Measurements from ENCODE around the gene DTX3L.

The DTX3L gene

DNA sequence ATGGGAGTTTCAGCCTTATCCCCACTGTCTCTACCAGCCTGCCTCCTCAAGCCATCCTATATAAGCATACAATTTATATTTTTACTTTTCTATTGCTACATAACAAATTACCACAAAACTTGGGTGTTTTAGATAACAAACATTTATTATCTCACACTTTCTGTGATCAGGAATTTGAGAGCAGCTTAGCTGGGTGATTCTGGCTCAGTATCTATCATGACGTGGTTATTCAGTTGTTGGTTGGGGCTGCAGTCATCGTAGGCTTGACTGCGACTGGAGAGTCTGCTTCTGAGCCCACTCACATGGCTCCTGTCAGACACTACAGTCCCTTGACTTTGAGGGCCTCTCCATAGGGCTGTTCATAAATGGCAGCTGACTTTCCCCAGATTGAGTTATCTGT, 34.0 kb downstream of the DTX3L start:
- no peak overlapping the region for H3K4me3 ChIP-seq (ENCODE audit: control insufficient read depth in 1 of 7, extremely low read depth in 1 of 7, insufficient read depth in 4 of 7, low read depth in 2 of 7, low read length in 6 of 7)
- H3K4me1 ChIP-seq (ENCODE audit: control extremely low read depth in 1 of 4, control insufficient read depth in 4 of 4, insufficient read depth in 4 of 4, low read length in 3 of 4): peaks cover 0 to 2% (median 0%) of the 10 kb centered on the region in 4 experiments
- DNase-seq: no peak
- ChIA-PET CTCF (interaction anchor here (0.9 kb wide), 1 partner anchor 11 kb away, joined by 3 read pairs; no protein-coding TSS in a partner anchor), POLR2A (no interaction called here)
- H3K36me3 ChIP-seq (ENCODE audit: control insufficient read depth in 4 of 4, insufficient read depth in 4 of 4, low read length in 3 of 4): no peaks in the 10 kb centered on the region
- H3K27ac ChIP-seq (ENCODE audit: insufficient read depth in 1 of 2, low read depth in 1 of 2, low read length in 2 of 2, poor library complexity in 1 of 2, severe bottlenecking in 2 of 2): no peak overlapping the region
- H3K9me3 ChIP-seq (ENCODE audit: control extremely low read depth in 1 of 5, control insufficient read depth in 4 of 5, insufficient read depth in 2 of 5, low read depth in 1 of 5, low read length in 4 of 5): peaks cover 0 to 2% (median 0%) of the 10 kb centered on the region in 5 experiments
- no peaks in the 10 kb centered on the region for H3K27me3 ChIP-seq (replicated peaks in 2 of 5; ENCODE audit: control insufficient read depth in 4 of 5, insufficient read depth in 5 of 5, low read length in 4 of 5)
- WGBS (ENCODE audit: insufficient coverage): 93% methylated on average over 2 of the region's 3 CpGs

DNA sequence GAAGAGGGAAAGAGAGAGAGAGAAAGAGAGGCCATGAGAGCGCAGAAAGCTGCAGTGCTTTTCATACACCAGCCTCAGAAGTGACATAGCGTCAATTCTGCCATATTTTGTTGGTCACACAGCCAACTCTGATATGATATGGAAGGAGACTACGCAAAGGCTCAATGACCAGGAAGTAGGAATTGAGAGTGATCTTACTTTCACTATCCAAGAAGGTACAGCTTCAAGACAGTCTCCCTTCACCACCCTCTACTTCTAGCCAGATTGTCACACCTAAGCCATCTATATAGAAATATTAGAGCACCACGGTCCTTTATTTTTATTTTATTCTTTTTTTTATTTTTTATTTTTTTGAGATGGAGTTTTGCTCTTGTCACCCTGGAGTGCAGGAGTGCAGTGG, 34.4 kb downstream of the DTX3L start:
- peaks cover 0 to 2% (median 0%) of the 10 kb centered on the region in 4 experiments for H3K4me1 ChIP-seq (ENCODE audit: control extremely low read depth in 1 of 4, control insufficient read depth in 4 of 4, insufficient read depth in 4 of 4, low read length in 3 of 4)
- peaks cover 0 to 2% (median 0%) of the 10 kb centered on the region in 5 experiments for H3K9me3 ChIP-seq (ENCODE audit: control extremely low read depth in 1 of 5, control insufficient read depth in 4 of 5, insufficient read depth in 2 of 5, low read depth in 1 of 5, low read length in 4 of 5)
- POLR2A ChIA-PET: no interaction called here
- no peaks in the 10 kb centered on the region for H3K36me3 ChIP-seq (ENCODE audit: control insufficient read depth in 4 of 4, insufficient read depth in 4 of 4, low read length in 3 of 4)
- H3K27ac ChIP-seq (ENCODE audit: insufficient read depth in 1 of 2, low read depth in 1 of 2, low read length in 2 of 2, poor library complexity in 1 of 2, severe bottlenecking in 2 of 2): no peak overlapping the region
- H3K4me3 ChIP-seq (ENCODE audit: control insufficient read depth in 1 of 7, extremely low read depth in 1 of 7, insufficient read depth in 4 of 7, low read depth in 2 of 7, low read length in 6 of 7): no peak overlapping the region
- H3K27me3 ChIP-seq (replicated peaks in 2 of 5; ENCODE audit: control insufficient read depth in 4 of 5, insufficient read depth in 5 of 5, low read length in 4 of 5): no peaks in the 10 kb centered on the region
- no peak for DNase-seq
- CTCF ChIA-PET: interaction anchor here (0.9 to 1.5 kb wide), 2 partner anchors 11 to 14 kb away, joined by 3 read pairs; no protein-coding TSS in a partner anchor
- WGBS (ENCODE audit: insufficient coverage): 92% methylated on average over 2 of the region's 4 CpGs

DNA sequence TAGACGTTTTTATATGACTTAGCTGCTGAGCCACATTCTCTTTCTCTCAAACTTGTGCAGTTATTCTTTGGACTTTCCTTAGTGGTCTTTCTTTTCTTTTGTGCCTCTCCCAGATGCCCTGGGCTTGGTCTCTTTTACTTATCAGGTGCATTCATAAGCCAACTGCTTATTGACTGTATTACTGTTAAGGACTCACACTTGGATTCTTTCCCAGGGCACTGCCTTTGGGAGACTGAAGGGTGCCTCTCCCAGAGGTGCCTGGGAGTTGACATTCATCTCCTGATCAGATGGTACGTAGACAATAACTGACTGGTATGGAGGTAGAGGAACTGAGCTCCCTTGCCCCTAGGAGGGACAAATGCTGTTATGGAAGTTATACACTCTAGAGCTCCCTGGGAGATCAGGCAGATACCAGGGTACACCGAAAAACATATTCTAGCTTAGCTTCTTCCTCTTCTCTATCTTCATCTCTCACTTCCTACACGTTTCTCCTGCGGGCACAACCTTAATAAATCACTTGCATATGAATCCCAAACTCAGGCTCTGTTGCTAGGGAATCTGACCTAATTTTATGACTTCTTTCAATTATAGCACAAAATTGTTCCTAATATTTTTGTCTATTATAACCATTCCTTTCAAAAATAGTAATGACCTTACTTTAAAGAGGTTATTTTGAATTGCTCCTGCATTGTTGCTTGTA, 38.0 kb downstream of the DTX3L start:
- Histone ChIP-seq H3K27ac (ENCODE audit: insufficient read depth in 1 of 2, low read depth in 1 of 2, low read length in 2 of 2, poor library complexity in 1 of 2, severe bottlenecking in 2 of 2) (no peak overlapping the region), H3K9me3 (ENCODE audit: control extremely low read depth in 1 of 5, control insufficient read depth in 4 of 5, insufficient read depth in 2 of 5, low read depth in 1 of 5, low read length in 4 of 5) (no peaks in the 10 kb centered on the region), H3K4me1 (ENCODE audit: control extremely low read depth in 1 of 4, control insufficient read depth in 4 of 4, insufficient read depth in 4 of 4, low read length in 3 of 4) (peaks cover 0 to 2% (median 0%) of the 10 kb centered on the region in 4 experiments), H3K36me3 (ENCODE audit: control insufficient read depth in 4 of 4, insufficient read depth in 4 of 4, low read length in 3 of 4) (peaks cover 0 to 4% (median 0%) of the 10 kb centered on the region in 4 experiments), H3K4me3 (ENCODE audit: control insufficient read depth in 1 of 7, extremely low read depth in 1 of 7, insufficient read depth in 4 of 7, low read depth in 2 of 7, low read length in 6 of 7) (no peak overlapping the region), H3K27me3 (replicated peaks in 2 of 5; ENCODE audit: control insufficient read depth in 4 of 5, insufficient read depth in 5 of 5, low read length in 4 of 5) (no peaks in the 10 kb centered on the region)
- CTCF ChIA-PET: no interaction called here
- POLR2A ChIA-PET: no interaction called here
- WGBS (ENCODE audit: insufficient coverage): 43% methylated on average over 3 of the region's 5 CpGs
- DNase-seq: no peak

DNA sequence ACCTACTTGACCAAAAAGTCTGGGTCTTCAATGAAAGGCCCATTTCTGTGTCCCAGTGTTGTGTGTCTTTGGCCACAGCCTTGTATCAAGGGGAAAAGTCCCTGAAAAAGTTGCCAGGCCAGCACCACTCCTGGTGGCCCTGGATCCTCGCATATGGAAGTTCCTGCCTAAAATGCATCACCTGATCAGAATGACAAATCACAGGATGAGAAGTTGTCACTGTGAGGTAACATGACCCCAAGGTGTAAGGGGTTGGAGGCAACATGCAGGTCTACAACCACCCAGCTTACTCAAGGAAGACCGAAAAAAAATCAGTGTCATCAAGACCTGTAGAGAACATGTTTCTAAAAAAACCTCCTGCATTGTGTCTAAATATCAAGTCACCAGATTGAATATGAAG, 38.9 kb downstream of the DTX3L start:
- POLR2A ChIA-PET: no interaction called here
- peaks cover 0 to 4% (median 0%) of the 10 kb centered on the region in 4 experiments for H3K36me3 ChIP-seq (ENCODE audit: control insufficient read depth in 4 of 4, insufficient read depth in 4 of 4, low read length in 3 of 4)
- no peak overlapping the region for H3K27ac ChIP-seq (ENCODE audit: insufficient read depth in 1 of 2, low read depth in 1 of 2, low read length in 2 of 2, poor library complexity in 1 of 2, severe bottlenecking in 2 of 2)
- no peak overlapping the region for H3K4me3 ChIP-seq (ENCODE audit: control insufficient read depth in 1 of 7, extremely low read depth in 1 of 7, insufficient read depth in 4 of 7, low read depth in 2 of 7, low read length in 6 of 7)
- no peaks in the 10 kb centered on the region for H3K9me3 ChIP-seq (ENCODE audit: control extremely low read depth in 1 of 5, control insufficient read depth in 4 of 5, insufficient read depth in 2 of 5, low read depth in 1 of 5, low read length in 4 of 5)
- DNase-seq: no peak
- 100% methylated on average over 2 of the region's 2 CpGs for WGBS (ENCODE audit: insufficient coverage)
- no peaks in the 10 kb centered on the region for H3K27me3 ChIP-seq (replicated peaks in 2 of 5; ENCODE audit: control insufficient read depth in 4 of 5, insufficient read depth in 5 of 5, low read length in 4 of 5)
- H3K4me1 ChIP-seq (ENCODE audit: control extremely low read depth in 1 of 4, control insufficient read depth in 4 of 4, insufficient read depth in 4 of 4, low read length in 3 of 4): peaks cover 0 to 2% (median 0%) of the 10 kb centered on the region in 4 experiments
- CTCF ChIA-PET: no interaction called here

GRCh38 chr3:122606330-122606729, 42.2 kb downstream of the DTX3L start:
- CTCF ChIA-PET: no interaction called here
- Histone ChIP-seq H3K36me3 (ENCODE audit: control insufficient read depth in 4 of 4, insufficient read depth in 4 of 4, low read length in 3 of 4) (peaks cover 0 to 11% (median 2%) of the 10 kb centered on the region in 4 experiments), H3K27me3 (replicated peaks in 2 of 5; ENCODE audit: control insufficient read depth in 4 of 5, insufficient read depth in 5 of 5, low read length in 4 of 5) (no peaks in the 10 kb centered on the region), H3K4me1 (ENCODE audit: control extremely low read depth in 1 of 4, control insufficient read depth in 4 of 4, insufficient read depth in 4 of 4, low read length in 3 of 4) (peaks cover 0 to 2% (median 0%) of the 10 kb centered on the region in 4 experiments), H3K9me3 (ENCODE audit: control extremely low read depth in 1 of 5, control insufficient read depth in 4 of 5, insufficient read depth in 2 of 5, low read depth in 1 of 5, low read length in 4 of 5) (no peaks in the 10 kb centered on the region), H3K27ac (ENCODE audit: insufficient read depth in 1 of 2, low read depth in 1 of 2, low read length in 2 of 2, poor library complexity in 1 of 2, severe bottlenecking in 2 of 2) (no peak overlapping the region), H3K4me3 (ENCODE audit: control insufficient read depth in 1 of 7, extremely low read depth in 1 of 7, insufficient read depth in 4 of 7, low read depth in 2 of 7, low read length in 6 of 7) (no peak overlapping the region)
- DNase-seq: no peak
- POLR2A ChIA-PET: no interaction called here
- 100% methylated on average over 2 of the region's 4 CpGs for WGBS (ENCODE audit: insufficient coverage)

- H3K9me3 ChIP-seq (ENCODE audit: control extremely low read depth in 1 of 5, control insufficient read depth in 4 of 5, insufficient read depth in 2 of 5, low read depth in 1 of 5, low read length in 4 of 5): no peaks in the 10 kb centered on the region
- H3K27ac ChIP-seq (ENCODE audit: insufficient read depth in 1 of 2, low read depth in 1 of 2, low read length in 2 of 2, poor library complexity in 1 of 2, severe bottlenecking in 2 of 2): no peak overlapping the region
- H3K4me1 ChIP-seq (ENCODE audit: control extremely low read depth in 1 of 4, control insufficient read depth in 4 of 4, insufficient read depth in 4 of 4, low read length in 3 of 4): no peaks in the 10 kb centered on the region
- DNase-seq: no peak
- WGBS (ENCODE audit: insufficient coverage): no CpG with 5 or more reads among the region's 1 CpG
- H3K36me3 ChIP-seq (ENCODE audit: control insufficient read depth in 4 of 4, insufficient read depth in 4 of 4, low read length in 3 of 4): peaks cover 0 to 16% (median 2%) of the 10 kb centered on the region in 4 experiments
- no peak overlapping the region for H3K4me3 ChIP-seq (ENCODE audit: control insufficient read depth in 1 of 7, extremely low read depth in 1 of 7, insufficient read depth in 4 of 7, low read depth in 2 of 7, low read length in 6 of 7)
- H3K27me3 ChIP-seq (replicated peaks in 2 of 5; ENCODE audit: control insufficient read depth in 4 of 5, insufficient read depth in 5 of 5, low read length in 4 of 5): no peaks in the 10 kb centered on the region
- CTCF ChIA-PET: no interaction called here
- POLR2A ChIA-PET: no interaction called here
Observed at GRCh38 chr3:122608916-122609315, 44.8 kb downstream of the DTX3L start.

DNA sequence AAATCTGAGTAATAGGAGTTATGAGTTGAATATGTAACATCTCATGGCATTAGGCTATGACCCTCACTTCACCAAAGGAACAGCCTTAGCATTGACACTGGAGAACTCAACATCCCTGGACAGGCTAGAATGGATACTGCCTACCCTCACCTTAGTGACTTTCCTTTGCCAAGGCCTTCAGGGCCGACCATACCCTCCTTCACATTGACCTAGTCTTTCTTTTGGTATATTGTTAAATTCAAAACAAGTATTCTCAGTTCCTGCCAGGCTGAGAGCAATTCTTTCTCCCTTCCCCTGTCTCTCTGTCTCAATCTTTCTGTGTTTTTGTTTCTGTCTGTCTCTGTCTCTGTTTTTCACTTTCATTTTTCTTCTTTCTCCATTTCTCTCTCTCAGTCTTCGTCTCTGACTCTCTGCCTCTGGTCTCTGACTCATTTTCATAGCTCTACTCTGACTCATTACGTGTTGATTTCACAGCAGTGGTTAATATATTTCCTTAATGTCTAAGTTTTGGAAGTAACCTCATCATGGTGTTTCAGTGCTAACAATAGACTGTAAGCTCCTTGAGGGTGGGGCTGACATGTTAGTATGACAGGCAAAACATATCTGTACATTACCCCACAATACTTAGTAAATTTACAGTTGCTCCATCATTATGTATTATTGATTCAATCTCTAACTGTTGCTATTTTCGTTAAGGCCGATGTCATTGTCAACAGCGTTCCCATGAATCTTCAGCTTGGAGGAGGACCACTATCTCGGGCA, 45.8 kb downstream of the DTX3L start:
- ChIA-PET CTCF (no interaction called here), POLR2A (no interaction called here)
- no peak for DNase-seq
- no peak overlapping the region for H3K27ac ChIP-seq (ENCODE audit: insufficient read depth in 1 of 2, low read depth in 1 of 2, low read length in 2 of 2, poor library complexity in 1 of 2, severe bottlenecking in 2 of 2)
- 100% methylated on average over 5 of the region's 7 CpGs for WGBS (ENCODE audit: insufficient coverage)
- H3K4me3 ChIP-seq (ENCODE audit: control insufficient read depth in 1 of 7, extremely low read depth in 1 of 7, insufficient read depth in 4 of 7, low read depth in 2 of 7, low read length in 6 of 7): no peak overlapping the region
- no peaks in the 10 kb centered on the region for H3K9me3 ChIP-seq (ENCODE audit: control extremely low read depth in 1 of 5, control insufficient read depth in 4 of 5, insufficient read depth in 2 of 5, low read depth in 1 of 5, low read length in 4 of 5)
- H3K27me3 ChIP-seq (replicated peaks in 2 of 5; ENCODE audit: control insufficient read depth in 4 of 5, insufficient read depth in 5 of 5, low read length in 4 of 5): no peaks in the 10 kb centered on the region
- no peaks in the 10 kb centered on the region for H3K4me1 ChIP-seq (ENCODE audit: control extremely low read depth in 1 of 4, control insufficient read depth in 4 of 4, insufficient read depth in 4 of 4, low read length in 3 of 4)
- H3K36me3 ChIP-seq (ENCODE audit: control insufficient read depth in 4 of 4, insufficient read depth in 4 of 4, low read length in 3 of 4): peaks cover 0 to 16% (median 2%) of the 10 kb centered on the region in 4 experiments

All from common myeloid progenitor, CD34-positive (primary cell).